ENCODE results near the gene CFAP65. TPM values are rescaled to one million over a fixed set of nuclear protein-coding genes. Genes with fewer than 3 reads are reported as not detected.

CFAP65 gene
- total RNA-seq, 1 donor, result 0.10 TPM

DNA sequence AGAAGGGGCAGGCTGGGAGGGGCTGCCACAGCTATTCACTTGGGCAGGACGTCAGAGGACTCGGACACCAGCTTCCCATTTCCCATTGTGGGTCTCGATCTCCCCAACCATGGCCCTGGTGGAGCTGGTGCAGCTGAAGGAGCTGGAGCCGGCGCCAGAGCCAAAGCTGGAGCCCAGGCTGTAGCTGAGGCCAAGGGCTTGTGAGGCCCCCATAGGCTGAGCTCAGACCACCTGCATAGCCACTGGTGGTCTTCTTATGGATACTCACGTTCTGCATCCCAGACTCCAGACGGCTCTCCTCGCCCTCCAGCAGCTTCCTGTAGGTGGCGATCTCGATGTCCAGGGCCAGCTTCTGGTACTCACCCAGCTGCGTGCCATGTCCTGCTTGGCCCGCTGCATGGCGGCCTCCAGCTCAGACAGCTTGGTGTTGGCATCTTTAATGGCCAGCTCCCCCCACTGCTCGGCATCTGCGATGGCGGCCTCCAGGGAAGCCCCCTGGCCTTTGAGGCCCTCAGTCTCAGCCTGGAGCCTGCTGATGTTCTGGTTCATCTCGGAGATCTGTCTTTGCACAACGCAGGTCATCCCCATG lies 87.9 kb downstream of the CFAP65 start:
- Histone ChIP-seq H3K4me1 (ENCODE audit: insufficient read depth, low read length) (no peaks in the 10 kb centered on the region), H3K27me3 (ENCODE audit: insufficient read depth, low read length) (peaks cover 27% of the 10 kb centered on the region), H3K9me3 (ENCODE audit: low read depth, low read length) (no peaks in the 10 kb centered on the region), H3K4me3 (ENCODE audit: low read length) (no peak overlapping the region)

Other genes with a start within 250 kb of the CFAP65 start
- gene PRKAG3, start 209.7 kb downstream of the CFAP65 start, total RNA-seq, result not detected
- gene WNT6, start 181.7 kb downstream of the CFAP65 start, total RNA-seq, result not detected
- 1.5 TPM for gene WNT10A, start 160.7 kb downstream of the CFAP65 start, total RNA-seq
- gene CDK5R2, start 81.8 kb downstream of the CFAP65 start, total RNA-seq, result not detected
- not detected for gene FEV, start 56.3 kb downstream of the CFAP65 start, total RNA-seq
- gene CRYBA2, start 48.1 kb downstream of the CFAP65 start, total RNA-seq, result not detected
- gene IHH, start 19.4 kb upstream of the CFAP65 start, total RNA-seq, result 0.10 TPM
- gene NHEJ1, start 119.3 kb upstream of the CFAP65 start, total RNA-seq, result 13.7 TPM
- 0.31 TPM for gene SLC23A3, start 128.5 kb upstream of the CFAP65 start, total RNA-seq
- gene CNPPD1, start 135.4 kb upstream of the CFAP65 start, total RNA-seq, result 27.5 TPM
- 64.0 TPM for gene RETREG2, start 136.8 kb upstream of the CFAP65 start, total RNA-seq
- 41.6 TPM for gene ZFAND2B, start 165.3 kb upstream of the CFAP65 start, total RNA-seq
- gene ABCB6, start 177.4 kb upstream of the CFAP65 start, total RNA-seq, result 1.3 TPM
- 30.3 TPM for gene ATG9A, start 188.1 kb upstream of the CFAP65 start, total RNA-seq
- gene ANKZF1, start 188.3 kb upstream of the CFAP65 start, total RNA-seq, result 45.4 TPM
- gene GLB1L, start 203.9 kb upstream of the CFAP65 start, total RNA-seq, result 3.4 TPM
- 18.5 TPM for gene STK16, start 204.0 kb upstream of the CFAP65 start, total RNA-seq
- not detected for gene TUBA4B, start 211.7 kb upstream of the CFAP65 start, total RNA-seq
- 108 TPM for gene TUBA4A, start 212.4 kb upstream of the CFAP65 start, total RNA-seq
- gene DNAJB2, start 237.8 kb upstream of the CFAP65 start, total RNA-seq, result 57.5 TPM